HEK293 (cell line): ENCODE results near the gene MYH8.

Experiments used
- CTCF ChIA-PET: fragments of 350-600 bp; formaldehyde crosslinking; extraction: SDS; loops from one replicate; lab custom pipeline; 2021; ENCODE audit warnings: antibody characterized with exemption; lab: Yijun Ruan, JAX
- POLR2A ChIA-PET: fragments of 300-600 bp; formaldehyde crosslinking; extraction: SDS; loops from one replicate; lab custom pipeline; 2020; ENCODE audit warnings: antibody characterized with exemption, inconsistent platforms; lab: Yijun Ruan, JAX
- H3K27ac ChIP-seq: fragments of 200-500 bp; sonication (Bioruptor generic); 2 replicates; pipeline ENCODE4 v1.5.1; 2014; ENCODE audit warnings: low read depth, low read length, control low read depth, inconsistent platforms; ENCODE audit errors: extremely low read depth
- H3K36me3 ChIP-seq, 2 experiments: fragments of 200-500 bp in 1 of 2; sonication (Bioruptor generic) in 1 of 2; 1 replicate in 1 of 2; 2 replicates in 1 of 2; pipeline ENCODE4 v1.5.1; 2014 to 2017; ENCODE audit warnings: inconsistent platforms in 2 of 2, low read length in 2 of 2; ENCODE audit not compliant: control insufficient read depth in 2 of 2, insufficient read depth in 1 of 2
- H3K4me1 ChIP-seq: fragments of 200-500 bp; sonication (Bioruptor generic); 2 replicates; pipeline ENCODE4 v1.5.1; 2014; ENCODE audit warnings: mild to moderate bottlenecking, low read length, inconsistent platforms; ENCODE audit not compliant: control insufficient read depth, insufficient read depth
- H3K4me3 ChIP-seq: 2 replicates; pipeline ENCODE4 v1.5.1; 2011; ENCODE audit warnings: low read depth, mild to moderate bottlenecking, control low read depth, low read length, moderate library complexity
- H3K9me3 ChIP-seq: fragments of 200-500 bp; sonication (Bioruptor generic); 2 replicates; pipeline ENCODE4 v1.5.1; 2014; ENCODE audit warnings: low read depth, low read length, inconsistent platforms; ENCODE audit not compliant: control insufficient read depth, insufficient read depth
- KLF7 ChIP-seq: fragments of 450-650 bp; formaldehyde crosslinking; IDR thresholded peaks from 2 replicates; pipeline ENCODE4 v1.5.1; 2016; ENCODE audit warnings: missing biosample characterization, missing genetic modification characterization, borderline replicate concordance
- YY1 ChIP-seq: fragments of 450-650 bp; formaldehyde crosslinking; IDR thresholded peaks from 2 replicates; pipeline ENCODE4 v1.5.1; 2018; ENCODE audit warnings: missing biosample characterization, missing genetic modification characterization

The MYH8 gene

GRCh38 chr17:10344816-10345215 lies 76.9 kb downstream of the MYH8 start:
- H3K36me3 ChIP-seq: no peaks in the 10 kb centered on the region
- no peak for TF ChIP-seq KLF7
- no peak for TF ChIP-seq YY1 (tag by site-specific recombination)
- no peaks in the 10 kb centered on the region for H3K9me3 ChIP-seq
- ChIA-PET CTCF (interaction anchor here (1.4 to 2.2 kb wide), 2 partner anchors 11 to 12 kb away, joined by 4 to 6 read pairs; no protein-coding TSS in a partner anchor), POLR2A (interaction anchor here (0.6 kb wide), 1 partner anchor 274 kb away, joined by 8 read pairs; no protein-coding TSS in a partner anchor)
- H3K27ac ChIP-seq: no peak overlapping the region
- H3K4me1 ChIP-seq: no peaks in the 10 kb centered on the region; the same call in 1 of the 2 replicates
- H3K4me3 ChIP-seq: no peak overlapping the region
